HUDEP-2 (cell line): ENCODE data around the gene TRAPPC12.
A peak's percentile ranks its signal among the peaks of the same experiment; 100 is the strongest.
"Not testable (repeated sequence)": the region's sequence is repeated elsewhere in the genome, so short reads cannot be mapped to it uniquely, and the experiment has no call there.

Experiments
- DNase-seq, 76 experiments: peaks; one replicate each; lab custom pipeline; 2025; ENCODE audit not compliant: unreplicated experiment in 76 of 76; lab: John Stamatoyannopoulos, UW

The TRAPPC12 gene

GRCh38 chr2:3368261-3368722, 11.2 kb upstream of the TRAPPC12 start:
- no peak for DNase-seq

DNA sequence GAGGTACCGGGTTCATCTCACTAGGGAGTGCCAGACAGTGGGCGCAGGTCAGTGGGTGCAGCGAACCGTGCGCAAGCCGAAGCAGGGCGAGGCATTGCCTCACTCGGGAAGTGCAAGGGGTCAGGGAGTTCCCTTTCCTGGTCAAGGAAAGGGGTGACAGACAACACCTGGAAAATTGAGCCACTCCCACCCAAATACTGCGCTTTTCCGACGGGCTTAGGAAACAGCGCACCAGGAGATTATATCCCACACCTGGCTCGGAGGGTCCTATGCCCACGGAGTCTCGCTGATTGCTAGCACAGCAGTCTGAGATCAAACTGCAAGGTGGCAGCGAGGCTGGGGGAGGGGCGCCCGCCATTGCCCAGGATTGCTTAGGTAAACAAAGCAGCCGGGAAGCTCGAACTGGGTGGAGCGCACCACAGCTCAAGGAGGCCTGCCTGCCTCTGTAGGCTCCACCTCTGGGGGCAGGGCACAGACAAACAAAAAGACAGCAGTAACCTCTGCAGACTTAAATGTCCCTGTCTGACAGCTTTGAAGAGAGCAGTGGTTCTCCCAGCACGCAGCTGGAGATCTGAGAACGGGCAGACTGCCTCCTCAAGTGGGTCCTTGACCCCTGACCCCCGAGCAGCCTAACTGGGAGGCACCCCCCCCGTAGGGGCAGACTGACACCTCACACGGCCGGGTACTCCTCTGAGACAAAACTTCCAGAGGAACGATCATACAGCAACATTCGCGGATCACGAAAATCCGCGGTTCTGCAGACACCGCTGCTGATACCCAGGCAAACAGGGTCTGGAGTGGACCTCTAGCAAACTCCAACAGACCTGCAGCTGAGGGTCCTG, 9.9 kb upstream of the TRAPPC12 start:
- DNase-seq, result not testable (repeated sequence)

- DNase-seq, result no peak
These were observed 2.7 kb upstream of the TRAPPC12 start for GRCh38 chr2:3376821-3377220.

- DNase-seq, result peak in 33 of 76 experiments; percentile 7 to 63 (median 32)
These were observed 2.2 kb upstream of the TRAPPC12 start for GRCh38 chr2:3377279-3377611.

DNA sequence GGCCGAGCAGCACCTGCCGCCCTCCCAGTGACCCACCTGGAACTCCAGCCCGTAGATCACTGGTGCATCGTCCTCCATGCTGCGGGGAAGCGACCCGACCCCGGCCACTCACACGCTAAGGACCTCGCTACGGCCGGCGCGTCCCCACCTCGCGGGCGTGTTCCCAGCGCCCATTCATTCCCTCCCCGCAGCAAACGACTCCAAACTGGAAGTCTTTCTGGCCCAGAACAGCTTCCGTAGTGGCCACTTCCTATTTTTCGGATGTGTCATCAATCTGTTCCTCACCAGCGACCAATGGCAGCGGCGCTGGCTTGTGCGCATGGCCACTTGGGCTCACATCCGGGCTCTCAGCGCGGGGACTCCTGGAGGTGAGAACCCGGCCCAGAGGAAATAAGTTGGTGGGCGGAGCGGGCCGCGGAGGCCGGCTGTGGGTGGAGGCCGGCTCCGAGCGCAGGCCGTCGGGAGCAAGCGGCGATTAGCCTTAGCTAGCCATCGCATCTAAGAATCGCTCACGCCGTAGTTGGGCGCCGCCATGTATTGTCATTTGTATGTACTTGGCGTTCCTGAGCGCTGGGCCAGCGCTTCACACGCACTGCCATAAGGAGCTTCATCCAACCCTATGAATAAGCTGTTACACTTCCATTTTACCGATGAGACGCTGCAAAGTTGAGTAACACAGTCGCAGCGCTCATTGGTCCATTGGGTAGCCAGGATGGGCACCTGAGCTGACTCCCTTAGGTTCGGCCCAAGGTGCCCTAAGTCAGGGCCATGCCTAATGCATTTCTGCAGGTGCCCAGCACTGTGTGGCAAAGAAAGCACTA, 1.7 kb upstream of the TRAPPC12 start, which contains the start of gene EIPR1:
TSS of gene EIPR1 (minus strand) at position 207 of the 821 bp plus-strand sequence. CDS start at position 78, 129 bp downstream.
- DNase-seq, result peak; percentile 26 to 97 (median 93)

GRCh38 chr2:3379339-3379646, 201 bp upstream of the TRAPPC12 start:
- no peak for DNase-seq

DNA sequence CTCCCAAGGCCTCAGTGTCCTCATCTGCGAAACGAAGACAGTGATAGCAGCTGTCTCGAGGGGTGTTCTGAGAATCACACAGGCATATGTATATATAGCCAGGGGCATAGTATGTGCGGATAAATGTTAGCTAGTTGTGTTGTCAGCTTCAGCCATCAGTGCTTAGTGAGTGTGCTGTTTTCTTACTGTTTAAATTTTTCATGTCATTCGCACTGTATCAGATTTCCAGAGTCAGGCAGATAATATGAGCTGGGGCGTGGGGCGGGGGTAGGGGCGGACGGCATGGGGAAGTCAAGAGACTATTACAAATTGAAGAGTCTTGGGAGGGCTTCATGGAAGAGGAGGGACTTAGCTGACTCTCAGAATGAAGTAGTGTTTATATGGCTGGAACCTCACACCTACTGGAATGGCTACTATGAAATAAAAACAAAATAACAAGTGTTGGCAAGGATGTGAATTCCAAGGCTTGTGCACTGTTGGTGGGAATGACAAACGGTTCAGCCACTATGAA, 7.0 kb downstream of the TRAPPC12 start:
- peak in 1 of 76 experiments; percentile 1 for DNase-seq

GRCh38 chr2:3387011-3387410, 7.5 kb downstream of the TRAPPC12 start:
- DNase-seq, result no peak

- no peak for DNase-seq
These were observed 8.3 kb downstream of the TRAPPC12 start for GRCh38 chr2:3387644-3388411.

GRCh38 chr2:3388412-3388738, 8.9 kb downstream of the TRAPPC12 start:
- DNase-seq, result no peak

- no peak for DNase-seq
These were observed 9.7 kb downstream of the TRAPPC12 start for GRCh38 chr2:3389193-3389592.

DNA sequence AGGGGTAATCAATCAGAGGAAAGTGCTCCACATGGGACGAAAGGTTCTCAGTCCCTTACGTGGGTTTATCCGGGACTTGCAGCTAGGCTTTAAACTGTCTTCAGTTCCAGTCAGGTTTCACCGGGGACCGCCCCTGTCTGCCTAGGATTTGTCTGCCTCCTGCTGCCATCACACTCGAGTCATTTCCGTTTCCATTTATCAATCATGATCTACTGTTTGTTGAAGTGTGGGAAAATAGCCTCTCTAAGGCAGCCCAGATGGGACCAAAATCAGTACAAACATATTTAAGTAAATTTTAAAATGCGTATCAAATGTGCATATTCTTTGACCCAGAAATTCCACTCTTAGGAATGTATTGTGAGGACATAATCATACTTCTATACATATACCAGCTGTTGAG, 10.5 kb downstream of the TRAPPC12 start:
- DNase-seq, result no peak

GRCh38 chr2:3392216-3392615, 12.7 kb downstream of the TRAPPC12 start:
- peak in 1 of 76 experiments; percentile 2 for DNase-seq

DNA sequence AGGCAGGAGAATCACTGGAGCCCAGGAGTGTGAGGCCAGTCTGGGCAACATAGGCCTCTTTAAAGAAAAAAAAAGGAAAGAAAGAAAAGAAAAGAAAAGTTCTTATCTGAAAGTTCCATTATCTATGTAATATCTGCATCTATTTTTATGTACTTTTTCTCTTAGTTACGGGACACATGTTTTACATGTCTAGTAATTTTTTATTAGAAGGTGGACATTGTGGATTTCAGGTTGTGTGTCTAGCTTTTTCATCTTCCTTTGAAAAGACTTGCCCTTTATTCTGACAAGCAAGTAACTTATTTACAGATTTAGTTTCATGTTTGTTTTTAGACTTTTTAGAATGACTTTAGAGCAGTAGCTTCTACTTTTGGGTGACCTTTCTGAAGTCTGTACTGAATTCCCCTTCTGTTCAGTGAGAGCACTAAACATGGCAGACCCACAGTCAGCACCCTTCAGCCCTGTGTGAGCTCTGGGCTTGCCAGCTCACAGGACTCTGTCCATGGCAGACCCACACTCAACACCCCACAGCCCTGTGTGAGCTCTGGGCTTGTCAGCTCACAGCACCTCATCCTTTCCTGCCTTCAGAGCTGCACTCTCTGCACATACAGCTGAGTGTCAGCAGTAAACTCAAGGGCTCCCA, 17.5 kb downstream of the TRAPPC12 start:
- DNase-seq, result no peak

GRCh38 chr2:3398857-3399256, 19.4 kb downstream of the TRAPPC12 start:
- no peak for DNase-seq

- no peak for DNase-seq
These were observed 19.9 kb downstream of the TRAPPC12 start for GRCh38 chr2:3399381-3399780.

DNA sequence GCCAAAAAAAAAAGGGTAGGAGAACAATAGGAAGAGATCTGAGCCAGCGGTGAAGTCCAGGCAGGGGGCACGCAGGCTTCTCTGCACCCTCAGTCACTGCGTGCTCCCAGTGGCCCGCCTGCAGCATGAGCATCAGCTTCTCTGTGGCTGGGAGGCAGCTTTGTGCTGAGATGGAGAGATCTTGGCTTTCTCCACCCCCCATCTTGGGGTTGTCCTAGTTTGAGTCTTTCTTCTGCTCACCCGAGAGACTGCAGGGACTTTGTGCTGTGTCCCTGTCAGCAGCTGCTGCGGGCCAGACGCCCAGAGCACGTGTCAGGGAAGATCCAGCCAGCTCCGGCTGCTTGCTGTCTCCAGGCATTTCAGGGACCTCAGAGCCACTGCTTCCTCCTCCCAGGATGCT, 20.3 kb downstream of the TRAPPC12 start:
- DNase-seq, result no peak

DNA sequence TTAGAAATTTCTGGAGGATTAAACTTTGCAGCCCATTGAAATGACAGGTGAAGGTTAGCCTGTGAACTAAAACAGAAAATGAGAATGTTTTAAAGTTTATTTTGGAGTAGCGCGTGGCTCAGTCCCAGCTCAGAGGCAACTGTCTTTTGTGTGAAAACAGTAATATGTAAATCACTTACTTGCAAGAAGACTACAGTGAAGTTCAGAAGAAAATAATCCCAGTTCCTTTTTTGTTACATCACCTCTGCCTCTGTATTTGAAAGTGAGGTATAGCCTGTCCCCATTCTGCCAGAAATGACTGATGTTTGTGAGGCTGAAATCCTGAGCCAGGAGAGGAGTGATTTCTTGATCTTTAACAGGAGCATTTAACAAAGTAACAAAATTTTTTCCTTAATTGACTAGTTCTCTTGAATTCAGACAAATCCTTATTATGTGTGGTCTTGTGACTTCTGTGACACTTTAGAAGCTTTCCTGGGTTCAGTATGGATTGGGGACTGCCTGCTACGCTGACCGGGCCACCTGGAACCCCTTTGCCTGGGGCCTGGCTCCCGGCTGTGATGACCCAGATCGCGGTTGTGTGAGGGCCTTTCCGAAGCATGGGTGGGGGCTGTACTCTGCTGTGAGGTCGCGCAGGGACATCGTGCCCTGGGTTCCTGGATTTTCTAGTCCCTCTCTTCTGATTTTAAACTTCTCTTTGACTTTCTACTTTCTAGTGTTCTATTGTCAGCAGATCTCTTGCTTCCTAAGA, 24.3 kb downstream of the TRAPPC12 start:
- no peak for DNase-seq

GRCh38 chr2:3404349-3404894, 24.9 kb downstream of the TRAPPC12 start:
- no peak for DNase-seq

- DNase-seq, result no peak
These were observed 25.8 kb downstream of the TRAPPC12 start for GRCh38 chr2:3405307-3405706.
